A673 (cell line): ENCODE measurements around the gene WDR54. TPM values are rescaled to one million over a fixed set of nuclear protein-coding genes. Genes with fewer than 3 reads are reported as not detected.

Source experiments
- BruUV-seq: library from RNA; stranded (reverse); fragments of 400-500 nt; replicated peaks from 2 replicates; lab custom pipeline; 2021; lab: Mats Ljungman, UMichigan
- CTCF ChIA-PET: fragments of 300-600 bp; sonication (Branson Sonifier 250); formaldehyde crosslinking; loops from one replicate; lab custom pipeline; 2022; ENCODE audit warnings: antibody characterized with exemption; lab: Charles Lee
- POLR2A ChIA-PET: fragments of 300-600 bp; sonication (Branson Sonifier 250); formaldehyde crosslinking; loops from one replicate; lab custom pipeline; 2022; ENCODE audit warnings: antibody characterized with exemption; ENCODE audit not compliant: low non-redundant PET; lab: Charles Lee
- DNase-seq: peaks from one replicate; pipeline ENCODE4 v3.0.0-alpha.2; 2015; ENCODE audit warnings: low spot score
- H3K27ac ChIP-seq: fragments of 200-600 bp; sonication (generic); 2 replicates; pipeline ENCODE4 v1.5.1; 2016; ENCODE audit warnings: mixed run types, low read depth, mild to moderate bottlenecking, mixed read lengths, antibody characterized with exemption, low read length; ENCODE audit not compliant: poor library complexity, severe bottlenecking
- H3K27me3 ChIP-seq: fragments of 200-600 bp; sonication (generic); replicated peaks from 2 replicates; pipeline ENCODE4 v1.6.1; 2017; ENCODE audit warnings: mixed run types, low read depth, mild to moderate bottlenecking, mixed read lengths, antibody characterized with exemption, low read length; ENCODE audit not compliant: insufficient read depth, poor library complexity
- H3K36me3 ChIP-seq: fragments of 200-600 bp; sonication (generic); 2 replicates; pipeline ENCODE4 v1.6.1; 2016; ENCODE audit warnings: mixed run types, mild to moderate bottlenecking, mixed read lengths, antibody characterized with exemption, low read length; ENCODE audit not compliant: insufficient read depth, poor library complexity, severe bottlenecking
- H3K4me1 ChIP-seq: fragments of 200-600 bp; sonication (generic); 2 replicates; pipeline ENCODE4 v1.6.1; 2017; ENCODE audit warnings: mixed run types, mild to moderate bottlenecking, mixed read lengths, antibody characterized with exemption, low read length; ENCODE audit not compliant: insufficient read depth, poor library complexity, severe bottlenecking
- H3K4me3 ChIP-seq: fragments of 200-600 bp; sonication (generic); 2 replicates; pipeline ENCODE4 v1.5.1; 2016; ENCODE audit warnings: low read depth, mixed run types, mild to moderate bottlenecking, mixed read lengths, low read length; ENCODE audit not compliant: poor library complexity, severe bottlenecking
- H3K9me3 ChIP-seq: fragments of 200-600 bp; sonication (generic); 2 replicates; pipeline ENCODE4 v1.6.1; 2016; ENCODE audit warnings: mixed run types, low read depth, mild to moderate bottlenecking, mixed read lengths, antibody characterized with exemption, low read length; ENCODE audit not compliant: poor library complexity, severe bottlenecking
- EZH2 ChIP-seq: fragments of 200-600 bp; sonication (generic); IDR thresholded peaks from 2 replicates; pipeline ENCODE4 v1.6.1; 2017; ENCODE audit warnings: borderline replicate concordance, low read depth, mild to moderate bottlenecking, mixed read lengths, antibody characterized with exemption, low read length; ENCODE audit not compliant: poor library complexity, severe bottlenecking
- intact Hi-C: fragments of 100-400 bp; cut with micrococcal nuclease; formaldehyde crosslinking; loops from one replicate; pipeline ENCODE4 v1.10.0; 2022; ENCODE audit not compliant: unreplicated experiment
- total RNA-seq: library from RNA; stranded (reverse); gene quantifications from 2 replicates; pipeline ENCODE4 v1.2.3, GENCODE V29; 2021
- TF ChIP-seq, protein P1 (sequence below): fragments of 300-800, 200-600 bp; sonication (generic); conservative IDR thresholded peaks from 2 replicates; pipeline ENCODE4 v1.5.1; 2017; ENCODE audit warnings: low read depth, mild to moderate bottlenecking, antibody characterized with exemption, low read length, moderate library complexity, mixed read lengths

WDR54 gene
- total RNA-seq, 1 experiment from 2014 or later, result 41.1 TPM

DNA sequence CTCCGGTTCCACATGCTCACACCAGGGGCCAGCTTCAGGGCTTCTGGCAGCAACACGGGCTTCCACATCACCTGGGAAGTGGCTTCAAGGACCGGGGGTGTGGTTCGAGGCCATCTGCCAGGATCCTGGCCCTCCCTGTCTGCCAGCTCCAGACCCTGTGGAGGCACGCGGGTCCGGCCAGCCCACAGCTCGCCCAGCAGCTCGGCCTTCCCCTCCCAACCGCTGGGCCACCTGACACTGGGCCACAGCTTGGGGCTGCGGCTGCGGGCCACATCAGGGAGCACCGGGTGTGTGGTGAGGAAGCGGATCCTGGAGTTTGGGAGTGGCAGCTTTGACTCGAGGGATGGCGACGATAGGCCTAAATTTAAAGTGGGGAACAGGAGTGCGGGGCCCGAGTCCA lies 7.1 kb upstream of the WDR54 start:
- DNase-seq, result no peak
- POLR2A ChIA-PET, result no interaction called here
- no peak for TF ChIP-seq EZH2
- TF ChIP-seq, protein P1, sequence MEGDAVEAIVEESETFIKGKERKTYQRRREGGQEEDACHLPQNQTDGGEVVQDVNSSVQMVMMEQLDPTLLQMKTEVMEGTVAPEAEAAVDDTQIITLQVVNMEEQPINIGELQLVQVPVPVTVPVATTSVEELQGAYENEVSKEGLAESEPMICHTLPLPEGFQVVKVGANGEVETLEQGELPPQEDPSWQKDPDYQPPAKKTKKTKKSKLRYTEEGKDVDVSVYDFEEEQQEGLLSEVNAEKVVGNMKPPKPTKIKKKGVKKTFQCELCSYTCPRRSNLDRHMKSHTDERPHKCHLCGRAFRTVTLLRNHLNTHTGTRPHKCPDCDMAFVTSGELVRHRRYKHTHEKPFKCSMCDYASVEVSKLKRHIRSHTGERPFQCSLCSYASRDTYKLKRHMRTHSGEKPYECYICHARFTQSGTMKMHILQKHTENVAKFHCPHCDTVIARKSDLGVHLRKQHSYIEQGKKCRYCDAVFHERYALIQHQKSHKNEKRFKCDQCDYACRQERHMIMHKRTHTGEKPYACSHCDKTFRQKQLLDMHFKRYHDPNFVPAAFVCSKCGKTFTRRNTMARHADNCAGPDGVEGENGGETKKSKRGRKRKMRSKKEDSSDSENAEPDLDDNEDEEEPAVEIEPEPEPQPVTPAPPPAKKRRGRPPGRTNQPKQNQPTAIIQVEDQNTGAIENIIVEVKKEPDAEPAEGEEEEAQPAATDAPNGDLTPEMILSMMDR, result no peak
- H3K4me3 ChIP-seq, result no peak overlapping the region
- CTCF ChIA-PET, result no interaction called here
- H3K36me3 ChIP-seq, result no peaks in the 10 kb centered on the region
- H3K27me3 ChIP-seq, result no peaks in the 10 kb centered on the region
- no peaks in the 10 kb centered on the region for H3K9me3 ChIP-seq
- intact Hi-C loops, result no loop called here
- no TSS peak for BruUV-seq
- H3K27ac ChIP-seq, result no peak overlapping the region
- no peaks in the 10 kb centered on the region for H3K4me1 ChIP-seq

DNA sequence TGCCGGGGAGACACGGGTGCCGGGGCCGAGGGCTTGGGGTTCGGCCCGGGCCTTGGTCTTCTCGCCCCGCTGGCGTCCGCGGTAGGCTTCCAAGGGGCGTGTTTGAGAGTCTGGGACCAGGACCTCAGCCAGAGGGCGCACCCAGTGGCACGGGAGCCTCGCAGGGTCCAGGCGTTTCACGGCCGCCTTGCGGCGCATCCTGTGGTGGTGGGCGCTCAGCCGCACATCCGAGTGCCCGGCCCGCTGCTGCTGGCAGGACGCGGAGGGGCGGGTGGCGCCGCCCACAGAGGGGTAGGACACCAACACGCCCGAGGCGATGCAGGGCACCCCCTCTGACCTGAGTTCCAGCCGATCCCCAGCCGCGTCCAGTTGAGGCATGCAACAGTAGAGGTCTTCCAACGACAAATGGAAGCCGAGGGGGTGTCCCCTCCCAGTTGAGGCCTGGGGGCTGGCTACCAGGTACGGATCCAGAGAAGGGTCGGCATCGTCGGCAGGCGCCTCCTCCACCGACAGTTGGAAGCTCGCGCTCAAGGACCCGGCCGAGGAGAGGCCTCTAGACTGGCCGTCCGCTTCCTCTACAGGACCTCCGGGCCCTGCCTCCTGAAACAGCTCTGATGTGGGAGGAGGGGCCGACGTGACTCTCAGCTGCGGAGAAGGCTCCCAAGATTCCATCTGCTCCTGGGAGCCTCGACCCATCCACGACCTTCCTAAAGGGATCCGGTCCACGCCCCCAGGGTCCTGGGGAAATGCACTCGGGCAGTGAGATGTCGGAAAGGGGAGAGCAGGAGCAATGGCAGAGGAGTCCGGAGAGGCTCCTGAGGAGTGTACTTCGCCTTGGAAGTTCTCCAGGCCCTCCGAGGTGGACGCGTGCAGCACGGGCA lies 6.4 kb upstream of the WDR54 start:
- Histone ChIP-seq H3K4me1 (no peaks in the 10 kb centered on the region), H3K9me3 (no peaks in the 10 kb centered on the region), H3K27me3 (no peaks in the 10 kb centered on the region), H3K4me3 (peak overlapping the region; percentile 12), H3K27ac (no peak overlapping the region), H3K36me3 (no peaks in the 10 kb centered on the region)
- TF ChIP-seq, protein P1, result no peak
- TF ChIP-seq EZH2, result no peak
- POLR2A ChIA-PET, result no interaction called here
- intact Hi-C loops, result no loop called here
- CTCF ChIA-PET, result no interaction called here
- no TSS peak for BruUV-seq
- DNase-seq, result no peak

DNA sequence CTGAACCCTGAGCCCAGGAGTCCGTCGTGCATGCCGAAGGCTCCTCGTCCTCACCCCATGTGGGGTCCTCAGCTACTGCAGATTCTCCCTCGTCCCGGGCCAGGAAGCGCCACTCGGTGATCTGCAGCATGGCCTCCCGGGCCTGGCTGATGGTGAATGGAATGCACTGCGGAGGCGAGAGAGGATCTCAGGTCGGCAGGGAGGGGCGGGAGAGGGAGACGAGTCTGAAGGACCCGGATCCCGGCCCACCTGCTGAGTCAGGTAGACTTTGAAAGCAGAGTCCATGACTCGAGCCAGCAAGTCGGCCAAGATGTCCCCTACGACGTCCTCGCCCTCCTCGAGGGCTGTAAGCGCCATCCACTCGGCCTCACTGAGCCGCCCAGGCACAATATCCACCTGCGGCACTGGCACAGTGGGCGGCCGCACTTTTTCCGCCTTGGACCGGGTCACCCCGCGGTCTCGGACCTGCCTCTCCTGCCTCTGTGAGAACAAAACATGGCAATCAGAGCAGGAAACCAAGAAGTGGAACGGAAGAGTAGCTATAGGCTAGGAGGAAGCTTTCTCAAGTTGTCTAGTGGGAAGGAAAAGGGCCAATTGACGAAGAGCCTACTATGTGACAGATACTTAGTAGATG lies 5.7 kb upstream of the WDR54 start:
- ChIA-PET POLR2A (no interaction called here), CTCF (no interaction called here)
- Histone ChIP-seq H3K9me3 (no peaks in the 10 kb centered on the region), H3K4me1 (no peaks in the 10 kb centered on the region), H3K36me3 (no peaks in the 10 kb centered on the region), H3K4me3 (no peak overlapping the region), H3K27ac (no peak overlapping the region), H3K27me3 (no peaks in the 10 kb centered on the region)
- intact Hi-C loops, result no loop called here
- no peak for DNase-seq
- no peak for TF ChIP-seq EZH2
- TF ChIP-seq, protein P1, result no peak
- BruUV-seq, result no TSS peak
